HCT116 (cell line): ENCODE data around the gene HRH3. TPM values are rescaled to one million over a fixed set of nuclear protein-coding genes. Genes with fewer than 3 reads are reported as not detected.

ENCODE experiments used
- ATAC-seq: fragments of 200-7000 bp; cut with Tn5 transposase; 2 replicates; pipeline ENCODE4 v1.9.1; 2020; ENCODE audit warnings: mild to moderate bottlenecking, moderate library complexity
- BruUV-seq: library from RNA; stranded (reverse); fragments of 400-500 nt; replicated peaks from 2 replicates; lab custom pipeline; 2021; lab: Mats Ljungman, UMichigan
- CTCF ChIA-PET: fragments of 300-600 bp; sonication (Branson Sonifier 250); formaldehyde crosslinking; loops from one replicate; lab custom pipeline; 2021; ENCODE audit warnings: antibody characterized with exemption; lab: Charles Lee
- POLR2A ChIA-PET: fragments of 300-600, 350-600 bp; sonication (Branson Sonifier 250); formaldehyde crosslinking; loops from one replicate; lab custom pipeline; 2021; ENCODE audit warnings: antibody characterized with exemption; lab: Charles Lee
- RAD21 ChIA-PET, 2 experiments: fragments of 300-600 bp; sonication (Branson Sonifier 250); formaldehyde crosslinking; loops; one replicate each; lab custom pipeline; 2023; ENCODE audit warnings: low total read pairs in 2 of 2; ENCODE audit not compliant: uncharacterized antibody in 2 of 2, unreplicated experiment in 2 of 2, low non-redundant PET in 1 of 2; lab: Charles Lee
- DNase-seq: peaks from one replicate; pipeline ENCODE4 v3.0.0-alpha.2; 2010; ENCODE audit warnings: low read depth, low spot score
- H2AFZ ChIP-seq: fragments of 200-600 bp; shearing (Covaris generic), sonication (generic); 2 replicates; pipeline ENCODE4 v1.6.1; 2017; ENCODE audit warnings: low read depth, mixed run types, mixed read lengths, antibody characterized with exemption, low read length; ENCODE audit not compliant: poor library complexity, severe bottlenecking
- H3K27ac ChIP-seq: 2 replicates; pipeline ENCODE4 v1.5.1; 2012; ENCODE audit warnings: low read depth, low read length
- H3K27me3 ChIP-seq: fragments of 200-600 bp; sonication (generic); 2 replicates; pipeline ENCODE4 v1.6.1; 2016; ENCODE audit warnings: mixed run types, low read length, mixed read lengths; ENCODE audit not compliant: insufficient read depth
- H3K36me3 ChIP-seq, 2 experiments: fragments of 200-500 bp in 1 of 2; fragments of 200-600 bp in 1 of 2; sonication (Bioruptor generic) in 1 of 2; sonication (generic) in 1 of 2; 2 replicates each; pipeline versions ENCODE4 v1.5.1 to v1.6.1; 2014 to 2016; ENCODE audit warnings: low read length in 2 of 2, inconsistent platforms in 1 of 2, mixed read lengths in 1 of 2, mixed run types in 1 of 2; ENCODE audit not compliant: insufficient read depth in 2 of 2, control insufficient read depth in 1 of 2
- H3K4me1 ChIP-seq, 2 experiments: fragments of 200-600 bp in 1 of 2; sonication (generic) in 1 of 2; 2 replicates each; pipeline versions ENCODE4 v1.5.1 to v1.6.1; 2012 to 2017; ENCODE audit warnings: low read length in 2 of 2, inconsistent platforms in 1 of 2, mild to moderate bottlenecking in 1 of 2, mixed read lengths in 1 of 2, mixed run types in 1 of 2, moderate library complexity in 1 of 2; ENCODE audit not compliant: insufficient read depth in 2 of 2, control insufficient read depth in 1 of 2
- H3K4me2 ChIP-seq: fragments of 200-600 bp; sonication (generic); 2 replicates; pipeline ENCODE4 v1.6.1; 2017; ENCODE audit warnings: mixed run types, low read length, mixed read lengths
- H3K4me3 ChIP-seq, 2 experiments: fragments of 200-600 bp in 1 of 2; sonication (generic) in 1 of 2; replicated peaks in 1 of 2; 2 replicates each; pipeline ENCODE4 v1.5.1; 2011 to 2016; ENCODE audit warnings: low read length in 2 of 2, control low read depth in 1 of 2, low read depth in 1 of 2, mild to moderate bottlenecking in 1 of 2, mixed read lengths in 1 of 2, mixed run types in 1 of 2
- H3K79me2 ChIP-seq: fragments of 200-600 bp; sonication (generic); 2 replicates; pipeline ENCODE4 v1.6.1; 2017; ENCODE audit warnings: mild to moderate bottlenecking, mixed run types, low read length, moderate library complexity, mixed read lengths; ENCODE audit not compliant: insufficient read depth
- H3K9ac ChIP-seq: fragments of 200-600 bp; sonication (generic); 2 replicates; pipeline ENCODE4 v1.6.1; 2016; ENCODE audit warnings: low read length, mixed read lengths
- H3K9me2 ChIP-seq: fragments of 200-600 bp; sonication (generic), shearing (Covaris generic); 2 replicates; pipeline ENCODE4 v1.6.1; 2017; ENCODE audit warnings: mixed run types, mild to moderate bottlenecking, moderate library complexity; ENCODE audit not compliant: insufficient read depth
- H3K9me3 ChIP-seq, 2 experiments: fragments of 200-500 bp in 1 of 2; fragments of 200-600 bp in 1 of 2; sonication (Bioruptor generic) in 1 of 2; sonication (generic) in 1 of 2; 2 replicates each; pipeline ENCODE4 v1.6.1; 2014 to 2017; ENCODE audit warnings: low read length in 2 of 2, mixed read lengths in 2 of 2, inconsistent platforms in 1 of 2, low read depth in 1 of 2, mild to moderate bottlenecking in 1 of 2, mixed run types in 1 of 2, moderate library complexity in 1 of 2; ENCODE audit not compliant: control insufficient read depth in 1 of 2, insufficient read depth in 1 of 2
- H4K20me1 ChIP-seq: fragments of 200-600 bp; sonication (generic), shearing (Covaris generic); 2 replicates; pipeline ENCODE4 v1.6.1; 2017; ENCODE audit warnings: mixed run types, mild to moderate bottlenecking, moderate library complexity; ENCODE audit not compliant: insufficient read depth
- CBX3 ChIP-seq: IDR thresholded peaks from 2 replicates; pipeline ENCODE4 v1.6.1; 2012; ENCODE audit warnings: low read depth
- CEBPB ChIP-seq: IDR thresholded peaks from 2 replicates; pipeline ENCODE4 v1.6.1; 2012; ENCODE audit warnings: low read depth
- CTCF ChIP-seq, 3 experiments: fragments of 200-600 bp in 1 of 3; sonication (generic) in 1 of 3; IDR thresholded peaks in 2 of 3; conservative IDR thresholded peaks in 1 of 3; 2 replicates each; pipeline ENCODE4 v1.5.1; 2012 to 2017; ENCODE audit warnings: low read depth in 2 of 3, low read length in 2 of 3, antibody characterized with exemption in 1 of 3, borderline replicate concordance in 1 of 3, control low read depth in 1 of 3, mild to moderate bottlenecking in 1 of 3, mixed read lengths in 1 of 3, mixed run types in 1 of 3, moderate library complexity in 1 of 3; ENCODE audit not compliant: insufficient read depth in 1 of 3
- EGR1 ChIP-seq: IDR thresholded peaks from 2 replicates; pipeline ENCODE4 v1.6.1; 2012; ENCODE audit warnings: low read depth
- FOSL1 ChIP-seq: IDR thresholded peaks from 2 replicates; pipeline ENCODE4 v1.6.1; 2012; ENCODE audit warnings: low read depth
- JUND ChIP-seq: IDR thresholded peaks from 2 replicates; pipeline ENCODE4 v1.6.1; 2012
- POLR2A ChIP-seq: IDR thresholded peaks from 2 replicates; pipeline ENCODE4 v1.7.0; 2011; ENCODE audit warnings: borderline replicate concordance; ENCODE audit not compliant: insufficient read depth, insufficient read length; ENCODE audit errors: extremely low read depth
- POLR2AphosphoS5 ChIP-seq: IDR thresholded peaks from 2 replicates; pipeline ENCODE4 v1.6.1; 2011; ENCODE audit warnings: mild to moderate bottlenecking, low read depth, low read length, moderate library complexity
- RAD21 ChIP-seq: IDR thresholded peaks from 2 replicates; pipeline ENCODE4 v1.6.1; 2012; ENCODE audit warnings: low read depth, mild to moderate bottlenecking
- REST ChIP-seq: IDR thresholded peaks from 2 replicates; pipeline ENCODE4 v1.6.1; 2012; ENCODE audit warnings: low read depth
- SIN3A ChIP-seq: IDR thresholded peaks from 2 replicates; pipeline ENCODE4 v1.6.1; 2012; ENCODE audit warnings: low read depth
- SP1 ChIP-seq: IDR thresholded peaks from 2 replicates; pipeline ENCODE4 v1.6.1; 2012; ENCODE audit warnings: low read depth
- SRF ChIP-seq: IDR thresholded peaks from 2 replicates; pipeline ENCODE4 v1.6.1; 2012; ENCODE audit warnings: low read depth
- ZBTB33 ChIP-seq: IDR thresholded peaks from 2 replicates; pipeline ENCODE4 v1.6.1; 2011; ENCODE audit warnings: mild to moderate bottlenecking, low read length, moderate library complexity; ENCODE audit not compliant: insufficient replicate concordance; ENCODE audit errors: extremely low read depth
- intact Hi-C: fragments of 100-400 bp; cut with micrococcal nuclease; formaldehyde crosslinking; loops from 2 replicates; pipeline ENCODE4 v1.10.0; 2022
- total RNA-seq: library from RNA; stranded (reverse); gene quantifications from one replicate; pipeline ENCODE4 v1.2.1, GENCODE V29; 2021; ENCODE audit not compliant: unreplicated experiment
- TF ChIP-seq, protein P1 (sequence below): IDR thresholded peaks from 2 replicates; pipeline ENCODE4 v1.6.1; 2012

The HRH3 gene
- total RNA-seq, 1 experiment from 2014 or later = not detected

- TF ChIP-seq CTCF (IDR thresholded peaks at IDR 0.05 in 2 of 3, conservative IDR thresholded peaks at IDR 0.05 in 1 of 3; ENCODE audit: borderline replicate concordance in 1 of 3, insufficient read depth in 1 of 3, low read depth in 2 of 3, low read length in 2 of 3) = no peak
- TF ChIP-seq ZBTB33 = no peak
- no peak for TF ChIP-seq CBX3
- no peak for TF ChIP-seq SRF
- TF ChIP-seq, protein P1, sequence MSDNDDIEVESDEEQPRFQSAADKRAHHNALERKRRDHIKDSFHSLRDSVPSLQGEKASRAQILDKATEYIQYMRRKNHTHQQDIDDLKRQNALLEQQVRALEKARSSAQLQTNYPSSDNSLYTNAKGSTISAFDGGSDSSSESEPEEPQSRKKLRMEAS = no peak
- no peak for TF ChIP-seq POLR2A
- TF ChIP-seq FOSL1 = no peak
- TF ChIP-seq POLR2AphosphoS5 = no peak
- no peak for TF ChIP-seq REST
- TF ChIP-seq CEBPB = no peak
- no peak for TF ChIP-seq SIN3A
- TF ChIP-seq RAD21 = no peak
- TF ChIP-seq SP1 = no peak
- TF ChIP-seq EGR1 = no peak
- TF ChIP-seq JUND = no peak
- ATAC-seq (no peak), DNase-seq (no peak)
- ChIA-PET RAD21 (no interaction called here), POLR2A (no interaction called here), CTCF (no interaction called here)
- Histone ChIP-seq H4K20me1 (no peaks in the 10 kb centered on the region), H3K4me2 (no peak overlapping the region), H3K4me3 (no peak overlapping the region), H3K27me3 (no peaks in the 10 kb centered on the region), H3K27ac (no peak overlapping the region), H2AFZ (no peak overlapping the region), H3K9me3 (no peaks in the 10 kb centered on the region), H3K79me2 (no peaks in the 10 kb centered on the region), H3K9ac (no peak overlapping the region), H3K36me3 (peaks cover 0 to 5% of the 10 kb centered on the region in 2 experiments; a peak in 2 of 4 replicates), H3K9me2 (no peaks in the 10 kb centered on the region), H3K4me1 (peaks cover 0 to 5% of the 10 kb centered on the region in 2 experiments; a peak in 1 of 4 replicates)
- intact Hi-C loops = no loop called here
- BruUV-seq = no TSS peak
Observed at GRCh38 chr20:62206388-62206775, 13.7 kb downstream of the HRH3 start.
